Measurements from ENCODE around the gene CRMP1. TPM values are rescaled to one million over a fixed set of nuclear protein-coding genes. Genes with fewer than 3 reads are reported as not detected.

CRMP1 gene
- total RNA-seq, 4 donors from 2014 or later, result 1.2 to 4.0 (median 2.3) TPM

DNA sequence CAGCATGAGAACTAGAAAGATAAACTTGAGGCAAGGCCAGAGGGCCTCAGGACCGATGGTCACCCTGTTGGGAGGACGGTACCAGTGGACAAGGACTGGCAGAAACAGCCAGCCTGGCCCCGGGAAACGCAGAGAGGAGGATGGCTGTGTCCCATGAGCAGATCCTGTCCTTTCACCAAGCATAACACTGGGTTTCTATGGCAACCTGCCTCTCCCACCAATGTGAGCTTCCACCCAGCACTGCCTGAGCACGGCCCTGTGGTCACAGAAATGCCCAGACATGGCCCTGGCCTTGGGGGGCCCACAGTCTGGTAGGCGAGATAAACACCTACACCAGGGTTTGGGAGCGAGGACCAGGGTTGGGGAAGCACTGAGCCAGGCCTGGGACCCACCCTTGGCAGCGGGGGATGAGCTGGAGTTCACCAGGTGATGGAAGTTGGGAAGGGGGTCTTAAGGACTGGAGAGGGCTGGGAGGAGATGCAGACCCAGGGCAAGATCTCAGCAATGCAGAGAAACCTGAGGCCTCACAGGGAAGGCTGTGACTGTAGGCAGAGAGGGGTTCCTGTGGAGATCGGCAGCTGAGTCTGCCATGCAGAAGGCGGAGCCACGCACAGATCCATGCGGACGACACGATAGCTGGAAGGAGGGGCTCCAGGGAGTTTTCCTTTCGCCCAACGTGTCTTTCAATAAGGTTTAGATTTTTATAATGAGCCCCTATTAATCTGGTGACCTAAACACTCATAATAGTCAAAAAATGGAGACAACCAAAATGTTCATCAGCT, 32.7 kb upstream of the CRMP1 start:
- WGBS, result 87% methylated on average over 14 of the region's 16 CpGs
- DNase-seq (ENCODE audit: extremely low spot score), result no peak
- Histone ChIP-seq H3K9me3 (no peaks in the 10 kb centered on the region), H3K36me3 (no peaks in the 10 kb centered on the region), H3K27me3 (peaks cover 0 to 68% (median 0%) of the 10 kb centered on the region in 4 donors), H3K4me1 (no peaks in the 10 kb centered on the region), H3K4me3 (no peak overlapping the region), H3K27ac (replicated peaks in 1 of 4) (no peak overlapping the region)
- intact Hi-C loops (cut with DNase I), result no loop called here
- no peak for TF ChIP-seq EP300 (IDR thresholded peaks at IDR 0.05)
- TF ChIP-seq, protein P1, sequence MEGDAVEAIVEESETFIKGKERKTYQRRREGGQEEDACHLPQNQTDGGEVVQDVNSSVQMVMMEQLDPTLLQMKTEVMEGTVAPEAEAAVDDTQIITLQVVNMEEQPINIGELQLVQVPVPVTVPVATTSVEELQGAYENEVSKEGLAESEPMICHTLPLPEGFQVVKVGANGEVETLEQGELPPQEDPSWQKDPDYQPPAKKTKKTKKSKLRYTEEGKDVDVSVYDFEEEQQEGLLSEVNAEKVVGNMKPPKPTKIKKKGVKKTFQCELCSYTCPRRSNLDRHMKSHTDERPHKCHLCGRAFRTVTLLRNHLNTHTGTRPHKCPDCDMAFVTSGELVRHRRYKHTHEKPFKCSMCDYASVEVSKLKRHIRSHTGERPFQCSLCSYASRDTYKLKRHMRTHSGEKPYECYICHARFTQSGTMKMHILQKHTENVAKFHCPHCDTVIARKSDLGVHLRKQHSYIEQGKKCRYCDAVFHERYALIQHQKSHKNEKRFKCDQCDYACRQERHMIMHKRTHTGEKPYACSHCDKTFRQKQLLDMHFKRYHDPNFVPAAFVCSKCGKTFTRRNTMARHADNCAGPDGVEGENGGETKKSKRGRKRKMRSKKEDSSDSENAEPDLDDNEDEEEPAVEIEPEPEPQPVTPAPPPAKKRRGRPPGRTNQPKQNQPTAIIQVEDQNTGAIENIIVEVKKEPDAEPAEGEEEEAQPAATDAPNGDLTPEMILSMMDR (IDR thresholded peaks at IDR 0.05), result no peak
- no peak for TF ChIP-seq POLR2A (IDR thresholded peaks at IDR 0.05; ENCODE audit: low read depth)
- TF ChIP-seq POLR2AphosphoS5 (IDR thresholded peaks at IDR 0.05), result no peak

- Histone ChIP-seq H3K9me3 (no peaks in the 10 kb centered on the region), H3K36me3 (no peaks in the 10 kb centered on the region), H3K27ac (replicated peaks in 1 of 4) (no peak overlapping the region), H3K27me3 (peaks cover 0 to 67% (median 0%) of the 10 kb centered on the region in 4 donors), H3K4me1 (no peaks in the 10 kb centered on the region), H3K4me3 (no peak overlapping the region)
- DNase-seq (ENCODE audit: extremely low spot score), result no peak
- intact Hi-C loops (cut with DNase I), result no loop called here
- TF ChIP-seq POLR2AphosphoS5 (IDR thresholded peaks at IDR 0.05), result no peak
- no peak for TF ChIP-seq POLR2A (IDR thresholded peaks at IDR 0.05; ENCODE audit: low read depth)
- no peak for TF ChIP-seq EP300 (IDR thresholded peaks at IDR 0.05)
- TF ChIP-seq, protein P1 (IDR thresholded peaks at IDR 0.05), result no peak
- 68% methylated on average over 8 of the region's 12 CpGs for WGBS
Measured at GRCh38 chr4:5924461-5925125, 31.7 kb upstream of the CRMP1 start.

DNA sequence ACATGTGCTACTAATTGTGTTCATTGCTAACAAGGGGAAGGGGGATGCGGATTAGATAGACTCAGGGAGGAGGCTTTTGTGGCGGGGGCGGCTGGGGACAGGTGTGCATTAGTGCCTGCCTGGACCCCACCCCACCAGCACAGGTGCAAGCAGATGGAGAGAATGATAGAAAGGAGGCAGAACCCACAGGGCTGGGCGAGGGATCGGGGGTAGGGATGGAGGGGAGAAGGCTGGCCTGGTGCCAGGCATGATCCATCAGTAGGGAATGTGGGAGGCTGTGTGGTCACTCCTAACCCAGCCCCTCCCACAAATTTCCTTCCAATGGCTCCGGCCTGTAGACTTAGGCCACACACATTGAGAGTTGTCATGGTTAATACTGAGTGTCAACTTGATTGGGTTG, 30.5 kb upstream of the CRMP1 start:
- no peak overlapping the region for H3K4me3 ChIP-seq
- intact Hi-C loops (cut with DNase I), result no loop called here
- H3K9me3 ChIP-seq, result no peaks in the 10 kb centered on the region
- no peaks in the 10 kb centered on the region for H3K4me1 ChIP-seq
- no peak for DNase-seq (ENCODE audit: extremely low spot score)
- peaks cover 0 to 76% (median 0%) of the 10 kb centered on the region in 4 donors for H3K27me3 ChIP-seq
- TF ChIP-seq POLR2AphosphoS5 (IDR thresholded peaks at IDR 0.05) (no peak), EP300 (IDR thresholded peaks at IDR 0.05) (no peak), POLR2A (IDR thresholded peaks at IDR 0.05; ENCODE audit: low read depth) (no peak)
- TF ChIP-seq, protein P1 (IDR thresholded peaks at IDR 0.05), result no peak
- H3K36me3 ChIP-seq, result no peaks in the 10 kb centered on the region
- no peak overlapping the region for H3K27ac ChIP-seq (replicated peaks in 1 of 4)
- 58% methylated on average over 6 of the region's 6 CpGs for WGBS

- TF ChIP-seq EP300 (IDR thresholded peaks at IDR 0.05), result no peak
- TF ChIP-seq POLR2A (IDR thresholded peaks at IDR 0.05; ENCODE audit: low read depth), result no peak
- TF ChIP-seq POLR2AphosphoS5 (IDR thresholded peaks at IDR 0.05), result no peak
- TF ChIP-seq, protein P1 (IDR thresholded peaks at IDR 0.05), result no peak
- intact Hi-C loops (cut with DNase I), result no loop called here
- H3K27me3 ChIP-seq, result peaks cover 0 to 81% (median 0%) of the 10 kb centered on the region in 4 donors
- no peaks in the 10 kb centered on the region for H3K9me3 ChIP-seq
- no peak overlapping the region for H3K4me3 ChIP-seq
- H3K4me1 ChIP-seq, result no peaks in the 10 kb centered on the region
- no peaks in the 10 kb centered on the region for H3K36me3 ChIP-seq
- WGBS, result 90% methylated on average over 3 of the region's 3 CpGs
- no peak for DNase-seq (ENCODE audit: extremely low spot score)
- H3K27ac ChIP-seq (replicated peaks in 1 of 4), result no peak overlapping the region
Measured at GRCh38 chr4:5922556-5922955, 29.7 kb upstream of the CRMP1 start.

Measured in esophagus muscularis mucosa (tissue), 4 donors.